DMS 273 (cell line): ENCODE results near the gene RERE.
"Not testable (repeated sequence)": the region's sequence is repeated elsewhere in the genome, so short reads cannot be mapped to it uniquely, and the experiment has no call there.

Source experiments
- DNase-seq: peaks from one replicate; lab custom pipeline; 2025; ENCODE audit not compliant: unreplicated experiment; lab: John Stamatoyannopoulos, UW

RERE gene

DNA sequence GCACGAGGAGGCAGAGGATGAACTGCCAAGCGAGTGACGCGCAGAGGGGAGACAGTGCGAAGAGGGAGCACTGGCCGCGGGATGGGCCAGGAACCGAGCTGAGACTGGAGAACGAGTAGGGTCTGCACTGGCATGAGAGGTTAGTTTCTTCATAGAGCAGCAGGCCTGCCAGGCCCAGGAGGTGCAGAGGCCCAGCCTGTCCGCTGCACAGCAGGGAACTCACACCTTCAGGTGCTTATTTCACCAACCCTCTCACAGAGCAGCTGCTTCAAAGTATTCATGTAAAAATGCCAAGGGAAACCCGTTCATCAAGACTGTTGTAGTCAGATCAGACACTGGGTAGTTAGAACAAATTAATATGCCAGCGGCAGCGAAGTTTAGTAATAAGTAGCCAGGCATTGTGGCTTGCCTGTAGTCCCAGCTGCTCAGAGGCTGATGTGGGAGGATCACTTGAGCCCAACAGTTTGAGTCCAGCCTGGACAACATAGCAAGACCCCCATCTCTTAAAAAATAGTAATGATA is 355.0 kb downstream of the RERE start:
- peak; percentile 15 for DNase-seq

- DNase-seq: no peak
Measured at GRCh38 chr1:8461351-8462110, 355.9 kb downstream of the RERE start.

DNA sequence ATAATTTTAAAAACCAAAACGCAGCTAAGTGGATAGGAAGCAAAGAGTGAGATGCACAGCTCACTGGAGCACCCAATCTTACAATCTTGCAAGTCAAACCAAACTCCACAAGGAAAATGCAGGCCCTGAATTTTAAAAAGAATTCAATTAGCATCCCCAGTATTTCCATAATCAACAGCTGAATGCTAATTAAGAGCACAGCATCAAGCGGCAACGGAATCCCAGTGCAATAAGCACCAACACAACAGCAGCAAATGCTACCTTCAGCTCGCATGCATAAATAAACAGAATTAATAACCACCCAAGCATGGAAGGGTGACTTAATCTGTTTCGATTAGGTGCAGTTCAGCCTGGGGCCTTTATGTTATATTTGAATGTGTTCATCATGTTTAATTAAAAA is 356.7 kb downstream of the RERE start:
- DNase-seq: no peak

DNA sequence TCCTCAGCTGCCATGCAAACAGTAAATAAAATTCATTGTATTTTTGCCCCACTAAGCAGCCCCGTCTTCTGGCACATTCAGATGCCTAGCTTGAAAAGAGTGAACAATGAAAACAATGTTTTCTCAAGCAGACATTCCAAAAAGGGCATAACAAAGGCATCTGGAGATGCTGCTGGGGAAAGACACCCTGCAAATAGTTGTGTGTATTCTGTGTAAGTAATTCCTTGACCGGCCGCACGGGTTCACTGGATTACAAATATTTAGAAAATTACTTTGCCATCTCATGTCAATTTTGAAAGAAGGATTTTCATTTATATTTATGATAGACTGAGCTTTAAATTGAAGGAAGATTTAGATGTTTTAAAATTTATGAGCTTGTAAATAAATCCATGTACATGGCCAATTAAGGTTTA is 357.3 kb downstream of the RERE start:
- DNase-seq: no peak

- no peak for DNase-seq
Measured at GRCh38 chr1:8458607-8459006, 358.8 kb downstream of the RERE start.

GRCh38 chr1:8457760-8458381 is 359.6 kb downstream of the RERE start:
- no peak for DNase-seq

GRCh38 chr1:8456991-8457390 is 360.4 kb downstream of the RERE start:
- DNase-seq: no peak

DNA sequence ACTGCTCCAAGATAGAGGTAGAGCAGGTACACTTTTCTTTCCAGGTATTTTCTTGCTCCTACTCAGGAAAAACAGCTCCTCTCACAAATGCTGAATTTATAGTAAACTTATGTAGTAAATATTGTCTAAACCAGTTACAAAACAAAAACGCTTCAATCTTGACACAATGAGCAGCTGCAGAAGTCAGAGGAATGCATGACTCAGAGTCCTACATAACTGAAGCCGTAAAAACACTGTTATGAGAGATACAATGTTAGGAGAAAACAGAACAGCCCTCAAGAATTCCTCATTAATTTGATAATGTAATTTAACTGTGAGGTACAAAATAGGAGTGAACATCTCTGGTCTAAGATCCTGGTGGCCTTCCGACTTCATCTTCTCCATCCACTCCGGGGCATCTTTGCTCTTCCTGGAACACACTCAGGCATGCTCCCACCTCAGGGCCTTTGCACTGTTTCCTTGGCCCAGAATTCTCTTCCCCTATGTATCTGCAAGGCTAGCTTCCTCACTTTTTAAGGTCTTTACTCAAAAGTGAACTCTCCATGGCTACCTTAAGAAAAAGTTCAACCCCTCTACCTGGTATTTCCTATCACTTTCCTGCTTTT is 361.0 kb downstream of the RERE start:
- no peak for DNase-seq

- no peak for DNase-seq
Measured at GRCh38 chr1:8455700-8456307, 361.6 kb downstream of the RERE start.

DNA sequence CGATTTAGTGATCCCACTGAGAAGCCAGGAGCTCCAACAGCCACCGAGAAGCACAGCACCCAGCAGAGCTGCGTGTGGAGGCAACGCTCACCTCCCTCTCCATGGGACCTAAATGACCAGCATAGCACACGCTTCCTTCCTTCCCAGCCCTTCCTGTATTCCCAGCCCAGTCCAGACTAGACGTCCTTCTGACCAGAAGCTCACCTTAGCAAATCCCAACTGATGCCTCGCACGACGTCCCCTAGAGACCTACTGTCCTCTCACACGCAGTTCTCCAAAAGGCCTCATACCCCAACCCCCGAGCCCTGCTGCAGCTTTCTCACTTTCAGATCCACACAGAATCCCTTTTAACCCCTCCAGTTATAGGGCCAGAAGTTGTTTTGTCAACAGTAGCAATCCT is 367.1 kb downstream of the RERE start:
- DNase-seq: no peak

- DNase-seq: no peak
Measured at GRCh38 chr1:8448911-8449661, 368.4 kb downstream of the RERE start.

- not testable (repeated sequence) for DNase-seq
Measured at GRCh38 chr1:8448505-8448904, 368.9 kb downstream of the RERE start.

DNA sequence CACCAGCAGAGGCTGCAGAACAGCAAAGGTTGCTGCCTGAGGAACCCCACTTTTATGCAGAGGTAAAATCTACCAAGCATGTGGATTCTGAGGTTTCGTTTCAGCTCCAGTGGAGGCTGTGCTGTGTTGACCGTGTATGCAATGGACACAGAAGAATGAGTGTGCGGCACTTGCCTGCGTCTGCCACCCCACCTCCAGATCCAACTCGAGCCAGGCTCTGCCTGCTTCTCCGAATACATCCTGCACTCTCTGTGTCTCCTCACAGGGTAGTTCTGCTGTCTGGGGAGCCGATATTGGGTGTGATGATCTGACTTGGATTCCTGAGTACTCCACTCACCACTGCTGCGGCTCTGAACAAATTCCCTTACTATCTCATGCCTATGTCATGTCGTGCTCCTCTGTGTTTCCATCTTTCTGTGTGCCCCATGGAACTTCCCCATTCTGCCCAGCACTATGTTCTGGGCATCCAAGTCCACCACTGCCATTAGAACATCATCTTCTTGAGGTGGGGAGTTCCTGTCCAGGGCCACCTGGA is 369.8 kb downstream of the RERE start:
- no peak for DNase-seq

GRCh38 chr1:8446119-8446518 is 371.3 kb downstream of the RERE start:
- DNase-seq: not testable (repeated sequence)

DNA sequence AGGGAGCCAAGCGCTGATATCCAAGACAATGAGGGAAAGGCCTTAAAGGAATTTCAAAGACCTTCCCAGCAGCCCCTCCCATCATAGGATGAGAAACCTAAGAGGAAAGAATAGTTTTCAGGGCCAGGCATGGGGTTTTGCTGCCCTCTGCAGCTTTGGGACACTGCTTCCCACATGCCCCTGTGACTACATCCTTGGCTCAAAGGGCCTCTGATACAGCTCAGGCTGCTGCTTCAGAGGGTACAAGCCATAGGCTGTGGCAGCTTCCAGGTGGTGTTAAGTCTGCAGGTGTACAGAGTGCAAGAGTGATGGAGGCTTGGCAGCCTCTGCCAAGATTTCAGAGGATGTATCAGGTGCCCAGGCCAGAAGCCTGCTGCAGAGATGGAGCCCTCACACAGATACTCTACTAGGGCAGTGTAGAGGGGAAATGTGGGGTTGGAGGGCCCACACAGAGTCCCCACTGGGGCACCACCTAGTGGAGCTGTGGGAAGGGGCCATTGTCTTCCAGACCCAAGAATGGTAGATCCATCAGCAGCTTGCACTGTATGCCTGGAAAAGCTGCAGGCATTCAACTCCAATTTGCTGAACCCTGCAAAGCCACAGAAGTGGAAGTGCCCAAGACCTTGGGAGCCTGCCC is 373.8 kb downstream of the RERE start:
- peak; percentile 16 for DNase-seq

DNA sequence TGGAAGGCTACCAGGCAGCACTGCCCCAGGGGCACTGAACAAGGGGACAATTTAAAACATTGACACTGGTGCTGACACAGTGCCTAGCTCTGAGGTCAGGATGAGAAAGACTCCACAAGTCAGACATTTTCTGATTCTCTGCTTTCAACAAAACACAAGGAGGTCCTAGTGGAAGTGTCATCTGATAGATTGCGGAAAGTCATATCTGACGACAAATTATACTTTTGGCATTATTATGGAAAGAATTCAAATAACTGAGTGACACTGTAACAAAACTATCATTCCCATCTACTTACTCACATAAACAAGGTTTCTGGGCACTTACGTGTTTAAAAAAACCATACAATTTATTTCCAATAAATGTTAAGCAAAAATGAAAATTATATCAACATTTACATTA is 376.0 kb downstream of the RERE start:
- DNase-seq: no peak

DNA sequence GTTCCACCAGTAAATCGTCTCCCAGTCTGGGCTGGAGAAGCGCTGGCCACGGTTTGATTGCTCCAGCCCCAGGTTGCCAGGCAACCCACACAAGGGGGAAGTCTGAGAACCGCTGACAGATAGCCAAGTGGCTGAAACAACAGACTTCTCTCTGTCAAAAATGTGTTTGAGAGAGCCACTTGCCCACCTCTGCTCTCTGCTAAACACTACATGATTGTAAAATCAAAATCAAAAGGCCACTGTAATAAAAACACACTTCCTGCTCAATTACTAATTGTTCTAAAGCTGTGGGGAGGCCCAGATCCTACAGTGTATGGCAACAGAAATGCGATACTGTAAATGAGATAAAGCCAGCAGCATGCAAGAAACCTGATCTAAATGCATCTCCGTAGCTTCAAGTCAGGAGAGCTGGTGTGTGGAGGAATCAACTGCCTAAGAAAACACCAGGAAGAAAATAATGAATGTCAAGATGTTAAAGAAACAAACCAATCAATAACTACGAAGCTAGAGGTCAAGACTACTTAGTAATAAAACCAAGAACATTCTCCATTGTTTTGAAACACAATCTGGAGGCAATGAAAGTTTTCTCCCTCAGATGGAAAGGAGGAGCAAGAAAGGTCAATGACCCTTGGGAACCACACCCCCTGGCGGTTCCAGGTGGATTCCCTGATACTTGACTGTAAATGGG is 378.3 kb downstream of the RERE start:
- peak; percentile 90 for DNase-seq

GRCh38 chr1:8438489-8438888 is 379.0 kb downstream of the RERE start:
- DNase-seq: no peak

GRCh38 chr1:8437347-8437746 is 380.1 kb downstream of the RERE start:
- no peak for DNase-seq
